ENCODE results near the gene KLRG1. TPM values are rescaled to one million over a fixed set of nuclear protein-coding genes. Genes with fewer than 3 reads are reported as not detected.

KLRG1 gene
- polyA plus RNA-seq, 1 of the 3 experiments (the other 2 are of a cell fraction): 5.1 TPM

GRCh38 chr12:9034095-9034494 lies 44.7 kb downstream of the KLRG1 start (continued):
- no peak for TF ChIP-seq JUND (IDR thresholded peaks at IDR 0.05)
- TF ChIP-seq RCOR1 (IDR thresholded peaks at IDR 0.05; ENCODE audit: low read length): no peak

DNA sequence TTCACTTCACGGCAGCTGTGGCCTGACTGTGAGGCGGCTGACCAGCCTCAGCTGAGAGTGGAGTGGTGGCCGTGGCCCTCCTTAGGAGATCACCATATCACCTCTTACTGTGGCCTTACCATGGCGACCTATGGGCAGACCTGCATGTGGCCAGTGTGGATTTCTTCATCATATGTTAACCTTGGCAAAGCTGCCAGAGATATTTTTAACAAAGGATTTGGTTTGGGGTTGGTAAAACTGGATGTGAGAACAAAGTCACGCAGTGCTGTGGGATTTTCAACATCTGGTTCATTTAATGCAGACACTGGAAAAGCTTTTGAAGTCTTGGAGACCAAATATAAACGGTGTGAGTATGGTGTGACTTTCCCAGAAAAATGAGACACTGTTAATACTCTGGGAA lies 46.9 kb downstream of the KLRG1 start:
- Histone ChIP-seq H3K27me3 (ENCODE audit: insufficient read depth) (no peaks in the 10 kb centered on the region), H3F3A (replicated peaks; ENCODE audit: insufficient read depth) (no peaks in the 10 kb centered on the region), H3K4me2 (no peak overlapping the region), H2AFZ (ENCODE audit: low read depth) (no peak overlapping the region), H3K79me2 (ENCODE audit: insufficient read depth) (no peaks in the 10 kb centered on the region), H4K20me1 (ENCODE audit: insufficient read depth) (no peaks in the 10 kb centered on the region), H3K4me1 (ENCODE audit: control insufficient read depth in 1 of 2, insufficient read depth in 2 of 2, low read depth in 1 of 2, low read length in 1 of 2) (no peaks in the 10 kb centered on the region), H3K9me3 (no peaks in the 10 kb centered on the region), H3K9ac (no peak overlapping the region), H3K27ac (ENCODE audit: low read depth in 2 of 2, low read length in 1 of 2) (no peak overlapping the region), H3K36me3 (replicated peaks in 1 of 2; ENCODE audit: control insufficient read depth in 1 of 2, insufficient read depth in 2 of 2, low read length in 1 of 2) (no peaks in the 10 kb centered on the region), H3K4me3 (ENCODE audit: low read depth in 2 of 2, low read length in 1 of 2) (no peak overlapping the region), H3K9me2 (no peaks in the 10 kb centered on the region)
- DNase-seq: no peak
- TF ChIP-seq JUND (IDR thresholded peaks at IDR 0.05) (no peak), GATA2 (CRISPR knock-in tag; IDR thresholded peaks at IDR 0.05) (no peak), EZH2phosphoT487 (IDR thresholded peaks at IDR 0.05; ENCODE audit: borderline replicate concordance, low read depth) (no peak), ELF1 (IDR thresholded peaks at IDR 0.05) (no peak), CHD2 (IDR thresholded peaks at IDR 0.05; ENCODE audit: low read length, partially characterized antibody) (no peak), RFX5 (IDR thresholded peaks at IDR 0.05; ENCODE audit: low read length) (no peak), MEF2A (IDR thresholded peaks at IDR 0.05; ENCODE audit: borderline replicate concordance, low read depth) (no peak), TEAD4 (IDR thresholded peaks at IDR 0.05; ENCODE audit: borderline replicate concordance, insufficient read depth) (no peak), MXI1 (IDR thresholded peaks at IDR 0.05; ENCODE audit: low read depth, low read length) (no peak), RAD21 (IDR thresholded peaks at IDR 0.05; ENCODE audit: low read length) (no peak), GABPA (IDR thresholded peaks at IDR 0.05; ENCODE audit: low read depth) (no peak)
- TF ChIP-seq, protein P1, sequence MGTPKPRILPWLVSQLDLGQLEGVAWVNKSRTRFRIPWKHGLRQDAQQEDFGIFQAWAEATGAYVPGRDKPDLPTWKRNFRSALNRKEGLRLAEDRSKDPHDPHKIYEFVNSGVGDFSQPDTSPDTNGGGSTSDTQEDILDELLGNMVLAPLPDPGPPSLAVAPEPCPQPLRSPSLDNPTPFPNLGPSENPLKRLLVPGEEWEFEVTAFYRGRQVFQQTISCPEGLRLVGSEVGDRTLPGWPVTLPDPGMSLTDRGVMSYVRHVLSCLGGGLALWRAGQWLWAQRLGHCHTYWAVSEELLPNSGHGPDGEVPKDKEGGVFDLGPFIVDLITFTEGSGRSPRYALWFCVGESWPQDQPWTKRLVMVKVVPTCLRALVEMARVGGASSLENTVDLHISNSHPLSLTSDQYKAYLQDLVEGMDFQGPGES (IDR thresholded peaks at IDR 0.05; ENCODE audit: low read depth, low read length): no peak
- TF ChIP-seq, protein P2, sequence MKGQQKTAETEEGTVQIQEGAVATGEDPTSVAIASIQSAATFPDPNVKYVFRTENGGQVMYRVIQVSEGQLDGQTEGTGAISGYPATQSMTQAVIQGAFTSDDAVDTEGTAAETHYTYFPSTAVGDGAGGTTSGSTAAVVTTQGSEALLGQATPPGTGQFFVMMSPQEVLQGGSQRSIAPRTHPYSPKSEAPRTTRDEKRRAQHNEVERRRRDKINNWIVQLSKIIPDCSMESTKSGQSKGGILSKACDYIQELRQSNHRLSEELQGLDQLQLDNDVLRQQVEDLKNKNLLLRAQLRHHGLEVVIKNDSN (IDR thresholded peaks at IDR 0.05; ENCODE audit: borderline replicate concordance, low read depth): no peak
- TF ChIP-seq, protein P3, sequence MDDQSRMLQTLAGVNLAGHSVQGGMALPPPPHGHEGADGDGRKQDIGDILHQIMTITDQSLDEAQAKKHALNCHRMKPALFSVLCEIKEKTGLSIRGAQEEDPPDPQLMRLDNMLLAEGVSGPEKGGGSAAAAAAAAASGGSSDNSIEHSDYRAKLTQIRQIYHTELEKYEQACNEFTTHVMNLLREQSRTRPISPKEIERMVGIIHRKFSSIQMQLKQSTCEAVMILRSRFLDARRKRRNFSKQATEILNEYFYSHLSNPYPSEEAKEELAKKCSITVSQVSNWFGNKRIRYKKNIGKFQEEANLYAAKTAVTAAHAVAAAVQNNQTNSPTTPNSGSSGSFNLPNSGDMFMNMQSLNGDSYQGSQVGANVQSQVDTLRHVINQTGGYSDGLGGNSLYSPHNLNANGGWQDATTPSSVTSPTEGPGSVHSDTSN (IDR thresholded peaks at IDR 0.05): no peak
- TF ChIP-seq, protein P4, sequence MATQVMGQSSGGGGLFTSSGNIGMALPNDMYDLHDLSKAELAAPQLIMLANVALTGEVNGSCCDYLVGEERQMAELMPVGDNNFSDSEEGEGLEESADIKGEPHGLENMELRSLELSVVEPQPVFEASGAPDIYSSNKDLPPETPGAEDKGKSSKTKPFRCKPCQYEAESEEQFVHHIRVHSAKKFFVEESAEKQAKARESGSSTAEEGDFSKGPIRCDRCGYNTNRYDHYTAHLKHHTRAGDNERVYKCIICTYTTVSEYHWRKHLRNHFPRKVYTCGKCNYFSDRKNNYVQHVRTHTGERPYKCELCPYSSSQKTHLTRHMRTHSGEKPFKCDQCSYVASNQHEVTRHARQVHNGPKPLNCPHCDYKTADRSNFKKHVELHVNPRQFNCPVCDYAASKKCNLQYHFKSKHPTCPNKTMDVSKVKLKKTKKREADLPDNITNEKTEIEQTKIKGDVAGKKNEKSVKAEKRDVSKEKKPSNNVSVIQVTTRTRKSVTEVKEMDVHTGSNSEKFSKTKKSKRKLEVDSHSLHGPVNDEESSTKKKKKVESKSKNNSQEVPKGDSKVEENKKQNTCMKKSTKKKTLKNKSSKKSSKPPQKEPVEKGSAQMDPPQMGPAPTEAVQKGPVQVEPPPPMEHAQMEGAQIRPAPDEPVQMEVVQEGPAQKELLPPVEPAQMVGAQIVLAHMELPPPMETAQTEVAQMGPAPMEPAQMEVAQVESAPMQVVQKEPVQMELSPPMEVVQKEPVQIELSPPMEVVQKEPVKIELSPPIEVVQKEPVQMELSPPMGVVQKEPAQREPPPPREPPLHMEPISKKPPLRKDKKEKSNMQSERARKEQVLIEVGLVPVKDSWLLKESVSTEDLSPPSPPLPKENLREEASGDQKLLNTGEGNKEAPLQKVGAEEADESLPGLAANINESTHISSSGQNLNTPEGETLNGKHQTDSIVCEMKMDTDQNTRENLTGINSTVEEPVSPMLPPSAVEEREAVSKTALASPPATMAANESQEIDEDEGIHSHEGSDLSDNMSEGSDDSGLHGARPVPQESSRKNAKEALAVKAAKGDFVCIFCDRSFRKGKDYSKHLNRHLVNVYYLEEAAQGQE (IDR thresholded peaks at IDR 0.05; ENCODE audit: low read depth, low read length): no peak
- TF ChIP-seq, protein P5, sequence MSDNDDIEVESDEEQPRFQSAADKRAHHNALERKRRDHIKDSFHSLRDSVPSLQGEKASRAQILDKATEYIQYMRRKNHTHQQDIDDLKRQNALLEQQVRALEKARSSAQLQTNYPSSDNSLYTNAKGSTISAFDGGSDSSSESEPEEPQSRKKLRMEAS (IDR thresholded peaks at IDR 0.05; ENCODE audit: low read depth): no peak
- WGBS (ENCODE audit: low lambda C conversion rate): 47% methylated on average over 6 of the region's 6 CpGs
- ChIA-PET CTCF (interaction anchor here (1.3 to 3.8 kb wide), 4 partner anchors 13 to 146 kb away, joined by 4 to 28 read pairs (median 10); partner anchors contain the start of gene M6PR), POLR2A (no interaction called here)
